GM19099 (cell line): Measurements from ENCODE around the gene EXOSC6.
A peak's percentile ranks its signal among the peaks of the same experiment; 100 is the strongest.

Source experiments
- POLR2A ChIP-seq: IDR thresholded peaks from 3 replicates; pipeline ENCODE4 v1.6.1; 2011; ENCODE audit warnings: low read depth; ENCODE audit not compliant: insufficient read length; ENCODE audit errors: extremely low read depth

The EXOSC6 gene

GRCh38 chr16:70251629-70252354, at the start of gene EXOSC6:
Gene EXOSC6 (minus strand): TSS chr16:70251940. CDS start chr16:70251900, 40 bp downstream.
- peak; percentile 87 for TF ChIP-seq POLR2A

- TF ChIP-seq POLR2A, result no peak
Measured at GRCh38 chr16:70301121-70301520, 49.4 kb upstream of the EXOSC6 start.

GRCh38 chr16:70298988-70299938, 47.5 kb upstream of the EXOSC6 start, which contains the start of gene DDX19B:
Gene DDX19B (plus strand): TSS chr16:70299186. CDS start chr16:70299298, 112 bp downstream.
- TF ChIP-seq POLR2A, result peak; percentile 89

DNA sequence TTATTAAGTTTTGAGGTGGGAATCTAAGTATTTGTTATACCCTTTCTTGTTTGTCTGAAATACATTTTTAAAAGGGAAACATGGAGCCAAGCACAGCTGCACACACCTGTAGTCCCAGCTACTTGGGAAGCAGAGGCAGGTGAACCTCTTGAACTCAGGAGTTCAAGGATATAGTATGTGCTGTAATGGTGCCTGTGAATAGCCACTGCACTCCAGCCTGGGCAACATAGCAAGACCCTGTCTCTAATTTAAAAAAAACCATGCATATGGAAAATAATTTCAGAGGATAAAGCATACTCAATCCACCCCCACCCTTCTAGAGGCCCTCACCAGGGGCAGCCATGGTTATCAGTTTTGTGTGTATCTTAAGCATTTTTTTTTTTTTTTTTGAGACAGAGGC, 43.9 kb upstream of the EXOSC6 start:
- no peak for TF ChIP-seq POLR2A

DNA sequence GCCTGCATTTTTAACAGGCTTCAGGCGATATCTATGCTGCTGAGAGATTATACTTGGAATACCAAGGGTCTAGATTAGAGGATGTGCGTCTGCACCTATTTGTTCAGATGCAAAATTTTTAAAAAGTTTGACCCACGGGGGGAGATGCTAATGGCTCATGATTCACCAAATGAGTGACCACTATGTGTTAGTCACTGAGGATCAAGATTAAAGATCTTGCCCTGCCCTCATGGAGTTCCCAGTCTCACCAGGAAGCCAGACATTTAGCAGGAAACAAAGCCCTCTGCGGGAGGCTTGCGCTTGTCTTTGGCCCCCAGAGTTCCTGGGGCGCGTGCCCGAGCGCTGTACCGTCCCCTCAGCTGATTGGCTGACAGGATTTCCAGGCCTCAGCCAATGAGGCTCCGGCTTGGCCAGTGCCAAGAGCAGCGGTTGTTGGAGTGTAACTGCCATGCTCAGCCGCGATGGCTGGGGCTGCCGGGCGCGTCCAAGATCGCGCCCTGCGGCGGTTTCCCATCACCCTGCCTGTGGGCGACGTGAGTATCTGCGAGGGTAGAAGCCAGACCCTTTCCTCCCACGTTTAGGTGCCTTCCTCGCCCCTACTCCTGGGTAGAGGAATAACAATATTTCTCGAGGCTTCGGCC, 42.8 kb upstream of the EXOSC6 start:
- TF ChIP-seq POLR2A, result no peak

DNA sequence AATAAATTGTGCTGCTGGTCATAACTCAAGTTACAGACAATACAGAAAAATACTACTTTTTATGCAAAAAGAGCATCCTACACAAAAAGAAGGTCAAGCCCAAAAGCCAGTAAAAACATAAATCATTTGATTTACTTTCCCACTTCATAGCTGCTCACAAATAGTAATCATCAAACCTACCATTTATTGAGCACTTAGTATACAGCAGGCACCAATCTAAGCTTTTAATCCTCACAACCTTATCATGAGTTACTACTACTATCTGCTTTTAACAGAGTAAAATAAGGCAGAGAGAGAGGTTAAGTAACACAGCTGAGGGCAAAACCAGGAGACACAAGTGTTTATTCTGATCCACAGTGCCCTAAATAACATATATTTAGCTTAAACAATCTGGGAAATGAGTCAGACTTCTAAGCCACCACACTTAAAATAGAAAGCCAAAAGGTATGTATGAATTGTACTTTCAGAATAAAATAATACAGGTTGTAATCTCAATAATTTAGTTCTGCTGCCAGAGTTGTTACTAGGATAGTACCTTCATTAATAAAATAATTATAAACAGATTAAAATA, 39.3 kb upstream of the EXOSC6 start:
- TF ChIP-seq POLR2A, result no peak

GRCh38 chr16:70289229-70290094, 37.7 kb upstream of the EXOSC6 start, which contains the start of gene AARS1:
Gene AARS1 (minus strand): TSS chr16:70289506. CDS start chr16:70282763, 6,743 bp downstream.
- TF ChIP-seq POLR2A, result peak; percentile 95

DNA sequence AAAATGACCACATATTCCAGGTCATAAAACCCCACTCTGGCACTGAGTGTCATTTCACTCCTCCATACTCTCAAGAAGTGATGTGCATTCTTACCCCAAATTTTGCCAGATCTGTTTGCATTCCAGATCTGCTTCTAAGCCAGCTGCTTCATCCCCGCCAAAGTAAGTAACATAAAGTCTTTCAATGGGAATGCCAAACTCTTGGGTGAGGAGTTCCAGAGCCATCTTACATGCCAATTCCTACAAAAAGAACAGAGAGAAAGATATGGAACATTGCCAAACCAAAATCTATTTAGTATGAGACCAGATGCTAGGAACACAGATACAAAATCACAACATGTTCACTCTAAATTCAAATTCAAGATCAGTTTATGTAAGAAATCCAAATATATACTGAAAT, 24.7 kb upstream of the EXOSC6 start:
- no peak for TF ChIP-seq POLR2A

DNA sequence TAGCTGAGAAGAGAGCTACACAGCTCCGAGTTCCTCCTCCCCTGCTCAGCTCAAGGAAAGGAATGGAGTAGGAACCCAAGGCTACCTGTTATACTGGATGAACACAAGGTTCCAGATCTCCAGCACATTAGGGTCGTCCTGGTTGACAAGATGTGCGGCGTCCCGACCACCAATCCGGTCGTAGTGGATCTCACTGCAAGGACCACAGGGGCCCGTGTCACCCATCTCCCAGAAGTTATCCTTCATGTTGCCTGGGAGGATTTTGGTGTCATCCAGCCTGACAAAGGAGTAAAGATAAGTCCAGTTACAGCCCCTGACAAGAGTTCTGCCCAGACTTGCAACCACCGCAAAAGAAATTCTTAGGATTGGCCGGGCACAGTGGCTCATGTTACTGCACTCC, 20.0 kb upstream of the EXOSC6 start:
- no peak for TF ChIP-seq POLR2A

DNA sequence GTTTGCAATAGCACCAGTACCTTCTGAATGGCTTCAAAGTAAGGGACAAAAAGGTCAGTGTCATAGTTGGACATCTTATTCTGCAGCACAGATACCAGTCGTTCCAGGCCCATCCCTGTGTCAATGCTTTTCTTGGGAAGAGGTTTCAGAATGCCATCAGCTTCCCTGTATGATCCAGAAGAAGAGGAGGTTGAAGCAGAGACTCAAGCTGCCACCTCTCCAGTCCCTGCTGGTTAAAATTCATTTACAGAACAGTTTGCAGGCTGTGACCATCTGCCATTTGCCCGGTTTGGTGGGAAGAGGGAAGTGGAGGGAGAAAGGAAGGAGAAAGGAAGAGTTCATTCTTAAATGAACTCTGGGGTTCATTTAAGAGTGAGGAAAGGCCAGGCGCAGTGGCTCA, 18.4 kb upstream of the EXOSC6 start:
- no peak for TF ChIP-seq POLR2A

- TF ChIP-seq POLR2A, result no peak
Measured at GRCh38 chr16:70269471-70269870, 17.7 kb upstream of the EXOSC6 start.

GRCh38 chr16:70267516-70267915, 15.8 kb upstream of the EXOSC6 start:
- no peak for TF ChIP-seq POLR2A

DNA sequence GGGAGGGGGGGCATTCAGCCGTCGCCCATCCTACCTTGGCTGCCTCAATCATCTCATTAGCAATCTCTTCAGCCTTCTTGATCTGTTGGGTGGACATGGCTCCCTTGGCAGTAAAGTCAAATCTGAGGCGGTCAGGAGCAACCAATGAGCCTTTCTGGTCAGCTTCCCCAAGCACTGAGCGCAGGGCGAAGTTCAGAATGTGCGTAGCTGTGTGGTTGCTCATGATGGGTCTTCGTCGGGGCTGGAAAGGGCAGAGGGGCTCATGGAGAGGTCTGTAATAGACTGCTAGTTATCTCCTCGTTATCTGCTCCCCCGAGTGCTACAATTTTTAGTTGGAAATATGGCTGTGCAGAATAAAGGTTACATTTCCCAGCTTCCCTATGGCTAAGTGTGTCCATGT, 7.2 kb upstream of the EXOSC6 start:
- no peak for TF ChIP-seq POLR2A

DNA sequence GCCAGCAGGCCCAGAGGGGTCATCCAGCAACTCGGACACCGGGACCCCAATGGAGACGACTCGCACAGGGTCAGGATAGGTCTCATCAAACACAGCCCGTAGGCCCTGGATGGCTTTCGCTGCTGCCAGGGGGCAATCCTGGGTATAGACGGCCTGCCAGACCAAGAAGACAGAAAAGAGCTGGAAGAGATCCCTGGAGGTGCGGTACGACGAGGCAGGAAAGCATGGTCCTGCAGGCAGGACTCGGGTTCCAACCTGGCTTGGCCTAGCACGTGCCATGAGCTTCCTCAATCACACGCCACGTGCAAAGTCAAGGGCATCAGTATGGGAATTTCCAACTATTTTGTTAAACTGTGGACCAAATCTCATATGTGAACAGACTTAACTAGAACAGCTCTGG, 6.3 kb upstream of the EXOSC6 start:
- no peak for TF ChIP-seq POLR2A
